ENCODE data around the gene SIAE.
"Not testable (repeated sequence)": the region's sequence is repeated elsewhere in the genome, so short reads cannot be mapped to it uniquely, and the experiment has no call there.

Gene SIAE

DNA sequence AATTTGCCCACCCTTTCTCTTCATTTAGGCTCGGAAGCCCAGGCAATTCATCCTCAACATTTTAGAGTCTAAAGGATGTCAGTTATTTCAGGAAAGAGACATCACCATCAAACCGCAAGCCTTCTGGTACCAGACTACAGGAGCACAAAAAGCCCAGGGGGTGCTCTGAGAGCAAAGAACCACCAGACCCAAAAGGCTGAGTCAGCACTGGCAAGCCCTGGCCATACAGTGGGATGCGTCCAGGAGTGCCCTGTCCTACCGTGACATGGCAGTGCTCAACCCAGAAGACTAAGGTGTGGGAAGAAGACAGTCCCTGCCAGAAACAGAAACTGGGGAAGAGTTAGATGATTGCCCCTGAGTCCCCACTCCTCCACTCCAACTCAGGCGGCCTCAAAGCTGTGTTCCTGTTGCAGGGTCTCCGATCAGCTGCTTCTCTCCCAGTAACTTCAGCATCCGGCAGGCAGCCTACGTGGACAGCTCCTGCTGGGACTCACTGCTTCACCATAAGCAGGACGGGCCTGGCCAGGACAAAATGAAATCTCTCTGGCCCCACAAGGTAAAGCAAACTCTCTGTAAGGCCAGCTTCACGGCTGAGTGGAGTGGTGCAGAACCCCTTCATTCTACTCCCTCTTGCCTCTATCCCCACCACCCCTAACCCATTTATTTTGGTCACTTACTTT, 60.8 kb downstream of the SIAE start:
- Histone ChIP-seq H3K4me3 (no peak overlapping the region), H3K27ac (no peak overlapping the region)
- TF ChIP-seq, protein P1, sequence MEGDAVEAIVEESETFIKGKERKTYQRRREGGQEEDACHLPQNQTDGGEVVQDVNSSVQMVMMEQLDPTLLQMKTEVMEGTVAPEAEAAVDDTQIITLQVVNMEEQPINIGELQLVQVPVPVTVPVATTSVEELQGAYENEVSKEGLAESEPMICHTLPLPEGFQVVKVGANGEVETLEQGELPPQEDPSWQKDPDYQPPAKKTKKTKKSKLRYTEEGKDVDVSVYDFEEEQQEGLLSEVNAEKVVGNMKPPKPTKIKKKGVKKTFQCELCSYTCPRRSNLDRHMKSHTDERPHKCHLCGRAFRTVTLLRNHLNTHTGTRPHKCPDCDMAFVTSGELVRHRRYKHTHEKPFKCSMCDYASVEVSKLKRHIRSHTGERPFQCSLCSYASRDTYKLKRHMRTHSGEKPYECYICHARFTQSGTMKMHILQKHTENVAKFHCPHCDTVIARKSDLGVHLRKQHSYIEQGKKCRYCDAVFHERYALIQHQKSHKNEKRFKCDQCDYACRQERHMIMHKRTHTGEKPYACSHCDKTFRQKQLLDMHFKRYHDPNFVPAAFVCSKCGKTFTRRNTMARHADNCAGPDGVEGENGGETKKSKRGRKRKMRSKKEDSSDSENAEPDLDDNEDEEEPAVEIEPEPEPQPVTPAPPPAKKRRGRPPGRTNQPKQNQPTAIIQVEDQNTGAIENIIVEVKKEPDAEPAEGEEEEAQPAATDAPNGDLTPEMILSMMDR (IDR thresholded peaks at IDR 0.05) = no peak
- no peak for DNase-seq (ENCODE audit: low spot score)

DNA sequence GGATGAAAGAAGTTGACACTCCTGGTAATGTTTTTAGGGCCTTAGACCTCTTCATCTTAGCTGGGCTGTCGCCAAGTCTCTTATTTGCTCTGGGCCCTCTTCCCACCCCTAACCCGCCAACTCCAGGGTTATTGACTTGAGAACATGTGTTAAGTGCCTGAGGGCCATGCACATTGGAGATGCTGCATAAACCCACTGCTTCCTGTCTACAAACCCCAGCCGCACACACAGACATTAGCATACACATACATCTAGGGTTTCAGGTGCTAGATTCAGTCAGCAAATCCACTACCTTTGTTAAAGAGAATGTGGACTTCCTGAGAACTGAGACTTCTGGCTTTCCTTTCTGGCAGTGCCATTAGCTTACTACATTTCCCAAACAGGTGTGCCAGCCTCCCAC, 61.5 kb downstream of the SIAE start:
- TF ChIP-seq, protein P1 (IDR thresholded peaks at IDR 0.05) = no peak
- no peak for DNase-seq (ENCODE audit: low spot score)
- Histone ChIP-seq H3K4me3 (no peak overlapping the region), H3K27ac (no peak overlapping the region)

DNA sequence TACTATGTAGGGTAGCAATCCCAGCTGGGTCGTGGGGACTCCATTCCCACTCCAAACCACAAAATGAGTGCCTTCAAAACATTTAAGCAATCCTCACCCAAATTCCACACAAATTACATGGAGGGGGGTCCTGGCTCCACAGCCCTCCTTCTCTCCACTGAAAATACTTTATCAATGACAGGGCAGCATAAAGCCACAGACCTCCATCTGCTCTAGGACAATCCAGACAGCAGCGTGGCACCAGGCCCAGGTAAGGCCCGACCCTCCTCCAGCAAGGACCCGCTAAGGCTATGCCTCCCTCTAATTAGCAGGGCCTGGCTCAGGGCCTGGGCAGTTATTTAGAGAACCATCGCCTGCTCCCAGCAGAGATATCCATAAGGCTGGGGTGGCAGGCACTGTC, 62.5 kb downstream of the SIAE start, which contains the start of gene PANX3:
TSS of gene PANX3 (plus strand) at position 365 of the 400 bp plus-strand sequence. CDS start 129 bp downstream, outside the sequence.
- TF ChIP-seq, protein P1 (IDR thresholded peaks at IDR 0.05) = no peak
- no peak within 1 kb of the TSS for H3K27ac ChIP-seq
- H3K4me3 ChIP-seq = no peak within 1 kb of the TSS
- no peak for DNase-seq (ENCODE audit: low spot score)

DNA sequence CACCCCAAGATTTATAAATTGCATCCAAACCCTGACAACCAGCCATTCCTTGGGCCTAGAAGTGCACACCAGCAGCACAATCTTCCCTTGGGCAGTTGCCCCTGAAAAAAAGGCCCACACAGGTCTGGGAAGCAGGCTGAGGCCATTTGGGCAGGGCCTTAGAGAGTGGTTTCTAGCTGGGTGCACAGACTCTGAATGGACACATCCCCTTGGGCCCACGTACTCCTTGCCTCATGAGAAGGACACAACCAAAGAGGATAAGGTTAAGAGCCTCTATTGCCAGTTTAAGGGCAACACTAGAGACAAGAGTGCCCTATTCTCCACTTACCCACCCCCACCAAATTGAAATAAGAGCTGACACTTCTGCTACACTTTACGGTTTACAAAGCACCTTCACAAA, 63.2 kb downstream of the SIAE start:
- DNase-seq (ENCODE audit: low spot score) = no peak
- Histone ChIP-seq H3K4me3 (no peak overlapping the region), H3K27ac (no peak overlapping the region)
- TF ChIP-seq, protein P1 (IDR thresholded peaks at IDR 0.05) = no peak

DNA sequence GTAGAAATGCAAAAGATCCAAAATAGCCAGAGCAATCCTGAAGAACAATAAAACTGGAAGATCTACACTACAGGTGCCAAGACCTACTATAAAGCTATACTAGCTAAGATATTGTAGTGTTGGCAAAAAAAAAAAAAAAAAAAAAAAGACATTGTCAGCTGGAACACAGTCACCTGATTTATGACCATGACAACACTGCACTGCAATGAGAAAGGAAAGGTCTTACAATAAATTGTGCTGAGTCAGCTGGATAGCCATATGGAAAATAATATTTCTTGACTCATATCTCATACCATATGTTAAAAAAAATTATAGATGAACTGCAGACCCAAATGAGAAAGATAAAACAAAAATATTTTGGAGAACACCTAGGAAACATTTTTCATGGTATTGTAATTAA, 65.4 kb downstream of the SIAE start:
- TF ChIP-seq, protein P1 (IDR thresholded peaks at IDR 0.05) = no peak
- DNase-seq (ENCODE audit: low spot score) = no peak
- no peak overlapping the region for H3K4me3 ChIP-seq
- no peak overlapping the region for H3K27ac ChIP-seq

DNA sequence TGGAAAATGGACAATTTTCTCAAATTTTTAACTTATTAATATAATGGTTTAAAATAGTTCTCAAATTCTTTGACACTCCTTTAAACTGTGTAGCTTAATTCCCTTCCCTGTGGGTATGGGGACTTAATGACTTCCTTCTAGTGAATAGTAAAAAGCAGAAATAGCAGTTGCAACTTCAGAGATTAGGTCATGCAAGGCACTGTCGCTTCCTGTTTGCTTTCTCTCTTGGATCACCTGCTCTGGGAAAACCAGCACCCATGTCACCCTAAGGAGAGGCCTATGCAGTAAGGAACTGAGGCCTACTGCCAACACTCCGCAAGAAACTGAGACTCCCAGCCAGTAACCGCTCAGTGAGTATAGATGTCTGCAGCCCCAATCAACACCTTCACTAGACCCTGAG, 67.8 kb downstream of the SIAE start:
- DNase-seq (ENCODE audit: low spot score) = no peak
- H3K27ac ChIP-seq = no peak overlapping the region
- TF ChIP-seq, protein P1 (IDR thresholded peaks at IDR 0.05) = no peak
- no peak overlapping the region for H3K4me3 ChIP-seq

DNA sequence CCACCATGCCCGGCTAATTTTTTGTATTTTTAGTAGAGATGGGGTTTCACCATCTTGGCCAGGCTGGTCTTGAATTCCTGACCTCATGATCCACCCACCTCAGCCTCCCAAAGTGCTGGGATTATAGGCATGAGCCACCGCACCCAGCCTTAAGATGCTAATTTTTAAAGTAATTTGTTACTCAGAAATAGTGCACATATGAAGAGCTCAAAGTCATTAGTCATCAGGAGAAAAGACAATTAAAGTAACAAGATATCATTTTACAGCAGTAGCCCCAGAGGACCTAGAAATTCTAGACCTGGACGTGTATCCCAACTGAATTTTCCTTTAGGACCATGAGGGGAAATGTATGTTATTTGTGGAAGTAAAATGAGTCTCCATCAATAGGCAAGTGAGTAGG, 70.8 kb downstream of the SIAE start:
- not testable (repeated sequence) for H3K27ac ChIP-seq; H3K4me3 ChIP-seq; DNase-seq (ENCODE audit: low spot score)

Measured in coronary artery (tissue), 2 donors.